Measurements from ENCODE around the gene MYH10. TPM values are rescaled to one million over a fixed set of nuclear protein-coding genes. Genes with fewer than 3 reads are reported as not detected.

MYH10 gene
- total and polyA plus RNA-seq, 9 of the 15 experiments (the other 6 are each of a cell fraction or from before 2014, with no cell fraction given): 16.3 to 95.3 (median 39.7) TPM

- Histone ChIP-seq H3K36me3 (ENCODE audit: control insufficient read depth, insufficient read depth, low read length) (no peaks in the 10 kb centered on the region), H3K79me2 (ENCODE audit: control insufficient read depth, insufficient read depth, low read length) (no peaks in the 10 kb centered on the region), H3K4me1 (replicated peaks in 1 of 2; ENCODE audit: control insufficient read depth in 2 of 2, insufficient read depth in 2 of 2, low read length in 2 of 2) (no peaks in the 10 kb centered on the region), H3K9ac (ENCODE audit: insufficient read depth in 1 of 2, low read depth in 2 of 2, low read length in 2 of 2) (no peak overlapping the region), H3K9me3 (replicated peaks; ENCODE audit: control insufficient read depth, insufficient read depth, low read depth, low read length) (no peaks in the 10 kb centered on the region), H3K9me1 (ENCODE audit: control insufficient read depth, insufficient read depth, low read length) (no peaks in the 10 kb centered on the region), H3K4me3 (no peak overlapping the region), H3K27me3 (ENCODE audit: control insufficient read depth in 2 of 2, insufficient read depth in 2 of 2, low read length in 2 of 2) (peaks cover 7 to 10% of the 10 kb centered on the region in 2 experiments; a peak in 3 of 5 replicates), H3K4me2 (ENCODE audit: insufficient read depth, low read length) (no peak overlapping the region), H2AFZ (ENCODE audit: low read depth, low read length) (no peak overlapping the region), H4K20me1 (replicated peaks; ENCODE audit: control insufficient read depth, insufficient read depth, low read length) (no peaks in the 10 kb centered on the region), H3K27ac (ENCODE audit: extremely low read depth, low read depth, low read length) (no peak overlapping the region)
- BruUV-seq (replicated peaks): no TSS peak
- FAIRE-seq (no peak), DNase-seq (ENCODE audit: extremely low read depth in 1 of 4, low spot score in 3 of 4) (no peak), ATAC-seq (no peak)
- in situ Hi-C loops (cut with MboI): no loop called here
- ChIA-PET POLR2A (no interaction called here), CTCF (ENCODE audit: low intra/inter-chr PET ratio) (no interaction called here)
- TF ChIP-seq EP300 (IDR thresholded peaks at IDR 0.05; ENCODE audit: low read length): no peak
- TF ChIP-seq PTBP1 (IDR thresholded peaks at IDR 0.05; ENCODE audit: low read depth, low read length): no peak
- TF ChIP-seq SPI1 (IDR thresholded peaks at IDR 0.05; ENCODE audit: borderline replicate concordance, low read depth, low read length): no peak
- TF ChIP-seq E2F3 (CRISPR knock-in tag; IDR thresholded peaks at IDR 0.05): no peak
- TF ChIP-seq, protein P1, sequence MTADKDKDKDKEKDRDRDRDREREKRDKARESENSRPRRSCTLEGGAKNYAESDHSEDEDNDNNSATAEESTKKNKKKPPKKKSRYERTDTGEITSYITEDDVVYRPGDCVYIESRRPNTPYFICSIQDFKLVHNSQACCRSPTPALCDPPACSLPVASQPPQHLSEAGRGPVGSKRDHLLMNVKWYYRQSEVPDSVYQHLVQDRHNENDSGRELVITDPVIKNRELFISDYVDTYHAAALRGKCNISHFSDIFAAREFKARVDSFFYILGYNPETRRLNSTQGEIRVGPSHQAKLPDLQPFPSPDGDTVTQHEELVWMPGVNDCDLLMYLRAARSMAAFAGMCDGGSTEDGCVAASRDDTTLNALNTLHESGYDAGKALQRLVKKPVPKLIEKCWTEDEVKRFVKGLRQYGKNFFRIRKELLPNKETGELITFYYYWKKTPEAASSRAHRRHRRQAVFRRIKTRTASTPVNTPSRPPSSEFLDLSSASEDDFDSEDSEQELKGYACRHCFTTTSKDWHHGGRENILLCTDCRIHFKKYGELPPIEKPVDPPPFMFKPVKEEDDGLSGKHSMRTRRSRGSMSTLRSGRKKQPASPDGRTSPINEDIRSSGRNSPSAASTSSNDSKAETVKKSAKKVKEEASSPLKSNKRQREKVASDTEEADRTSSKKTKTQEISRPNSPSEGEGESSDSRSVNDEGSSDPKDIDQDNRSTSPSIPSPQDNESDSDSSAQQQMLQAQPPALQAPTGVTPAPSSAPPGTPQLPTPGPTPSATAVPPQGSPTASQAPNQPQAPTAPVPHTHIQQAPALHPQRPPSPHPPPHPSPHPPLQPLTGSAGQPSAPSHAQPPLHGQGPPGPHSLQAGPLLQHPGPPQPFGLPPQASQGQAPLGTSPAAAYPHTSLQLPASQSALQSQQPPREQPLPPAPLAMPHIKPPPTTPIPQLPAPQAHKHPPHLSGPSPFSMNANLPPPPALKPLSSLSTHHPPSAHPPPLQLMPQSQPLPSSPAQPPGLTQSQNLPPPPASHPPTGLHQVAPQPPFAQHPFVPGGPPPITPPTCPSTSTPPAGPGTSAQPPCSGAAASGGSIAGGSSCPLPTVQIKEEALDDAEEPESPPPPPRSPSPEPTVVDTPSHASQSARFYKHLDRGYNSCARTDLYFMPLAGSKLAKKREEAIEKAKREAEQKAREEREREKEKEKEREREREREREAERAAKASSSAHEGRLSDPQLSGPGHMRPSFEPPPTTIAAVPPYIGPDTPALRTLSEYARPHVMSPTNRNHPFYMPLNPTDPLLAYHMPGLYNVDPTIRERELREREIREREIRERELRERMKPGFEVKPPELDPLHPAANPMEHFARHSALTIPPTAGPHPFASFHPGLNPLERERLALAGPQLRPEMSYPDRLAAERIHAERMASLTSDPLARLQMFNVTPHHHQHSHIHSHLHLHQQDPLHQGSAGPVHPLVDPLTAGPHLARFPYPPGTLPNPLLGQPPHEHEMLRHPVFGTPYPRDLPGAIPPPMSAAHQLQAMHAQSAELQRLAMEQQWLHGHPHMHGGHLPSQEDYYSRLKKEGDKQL (CRISPR knock-in tag; IDR thresholded peaks at IDR 0.05; ENCODE audit: borderline replicate concordance): no peak
- TF ChIP-seq ZNF3 (CRISPR knock-in tag; IDR thresholded peaks at IDR 0.05): no peak
- no peak for TF ChIP-seq ARNT (IDR thresholded peaks at IDR 0.05)
- no peak for TF ChIP-seq SLC30A9 (CRISPR knock-in tag; IDR thresholded peaks at IDR 0.05)
- TF ChIP-seq EZH2 (IDR thresholded peaks at IDR 0.05; ENCODE audit: borderline replicate concordance, low read depth, low read length): no peak
- no peak for TF ChIP-seq ZNF431 (CRISPR knock-in tag; IDR thresholded peaks at IDR 0.05)
- TF ChIP-seq RCOR1 (IDR thresholded peaks at IDR 0.05; ENCODE audit: borderline replicate concordance in 1 of 2, low read depth in 2 of 2, low read length in 2 of 2): no peak
- 5% methylated on average over 6 of the region's 7 CpGs for WGBS (ENCODE audit: insufficient coverage, low coverage, missing lambda C conversion rate)
- intact Hi-C loops (cut with micrococcal nuclease): loop anchor here (5.0 kb wide), 1 partner anchor 65 kb away; no protein-coding TSS in a partner anchor
These were observed 36.9 kb upstream of the MYH10 start for GRCh38 chr17:8667421-8667820.

Measured in K562 (cell line).